ENCODE measurements around the gene MRAP. TPM values are rescaled to one million over a fixed set of nuclear protein-coding genes. Genes with fewer than 3 reads are reported as not detected.

The MRAP gene
- total RNA-seq, 1 experiment from 2014 or later: not detected

DNA sequence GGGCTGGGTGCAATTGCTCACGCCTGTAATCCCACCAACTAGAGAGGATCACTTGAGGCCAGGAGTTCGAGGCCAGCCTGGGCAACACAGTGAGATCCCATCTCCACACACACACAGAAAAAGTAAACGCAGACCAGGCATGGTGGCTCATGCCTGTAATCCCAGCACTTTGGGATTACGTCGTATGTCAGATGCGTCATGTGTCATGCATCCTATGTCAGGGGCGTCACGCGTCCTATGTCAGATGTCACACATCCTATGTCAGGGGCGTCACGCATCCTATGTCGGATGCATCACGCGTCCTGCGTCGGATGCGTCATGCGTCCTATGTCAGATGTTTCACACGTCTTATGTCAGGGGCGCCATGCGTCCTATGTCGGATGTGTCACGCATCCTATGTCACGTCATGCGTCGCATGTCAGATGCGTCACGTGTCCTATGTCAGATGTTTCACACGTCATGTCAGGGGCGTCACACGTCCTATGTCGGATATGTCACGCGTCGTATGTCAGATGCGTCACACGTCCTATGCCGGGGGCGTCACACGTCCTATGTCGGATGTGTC is 1.5 kb downstream of the MRAP start:
- POLR2A ChIA-PET: no interaction called here
- Histone ChIP-seq H3K79me2 (ENCODE audit: insufficient read depth, low read length) (no peaks in the 10 kb centered on the region), H3K9ac (ENCODE audit: low read length) (no peak overlapping the region), H3K9me2 (ENCODE audit: insufficient read depth) (no peaks in the 10 kb centered on the region), H3K27me3 (ENCODE audit: insufficient read depth, low read length) (no peaks in the 10 kb centered on the region), H4K20me1 (ENCODE audit: insufficient read depth) (no peaks in the 10 kb centered on the region), H3K4me2 (ENCODE audit: low read length) (no peak overlapping the region), H3K9me3 (ENCODE audit: control insufficient read depth in 1 of 2, insufficient read depth in 1 of 2, low read depth in 1 of 2, low read length in 2 of 2) (no peaks in the 10 kb centered on the region), H3K27ac (ENCODE audit: low read depth, low read length) (no peak overlapping the region), H3K36me3 (ENCODE audit: control insufficient read depth in 1 of 2, insufficient read depth in 2 of 2, low read length in 2 of 2) (peaks cover 0 to 10% of the 10 kb centered on the region in 2 experiments; a peak in 2 of 4 replicates), H3K4me3 (replicated peaks in 1 of 2; ENCODE audit: low read depth in 1 of 2, low read length in 2 of 2) (no peak overlapping the region), H3K4me1 (ENCODE audit: control insufficient read depth in 1 of 2, insufficient read depth in 2 of 2, low read length in 2 of 2) (no peaks in the 10 kb centered on the region), H2AFZ (ENCODE audit: low read depth, low read length, poor library complexity, severe bottlenecking) (no peak overlapping the region)
- BruUV-seq (replicated peaks): no TSS peak
- ATAC-seq (no peak), DNase-seq (ENCODE audit: low read depth, low spot score) (no peak)
- RAD21 ChIA-PET (ENCODE audit: low non-redundant PET in 1 of 2, low total read pairs in 2 of 2, uncharacterized antibody in 2 of 2, unreplicated experiment in 2 of 2): no interaction called here
- intact Hi-C loops (cut with micrococcal nuclease): no loop called here
- TF ChIP-seq FOSL1 (IDR thresholded peaks at IDR 0.05; ENCODE audit: low read depth) (no peak), JUND (IDR thresholded peaks at IDR 0.05) (no peak), SIN3A (IDR thresholded peaks at IDR 0.05; ENCODE audit: low read depth) (no peak), SP1 (IDR thresholded peaks at IDR 0.05; ENCODE audit: low read depth) (no peak)
- TF ChIP-seq, protein P1, sequence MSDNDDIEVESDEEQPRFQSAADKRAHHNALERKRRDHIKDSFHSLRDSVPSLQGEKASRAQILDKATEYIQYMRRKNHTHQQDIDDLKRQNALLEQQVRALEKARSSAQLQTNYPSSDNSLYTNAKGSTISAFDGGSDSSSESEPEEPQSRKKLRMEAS (IDR thresholded peaks at IDR 0.05): no peak
- CTCF ChIA-PET: no interaction called here

- Histone ChIP-seq H3K36me3 (ENCODE audit: control insufficient read depth in 1 of 2, insufficient read depth in 2 of 2, low read length in 2 of 2) (peaks cover 0 to 14% of the 10 kb centered on the region in 2 experiments; a peak in 2 of 4 replicates), H4K20me1 (ENCODE audit: insufficient read depth) (peaks cover 1% of the 10 kb centered on the region; the same call in 1 of the 2 replicates), H3K4me1 (ENCODE audit: control insufficient read depth in 1 of 2, insufficient read depth in 2 of 2, low read length in 2 of 2) (no peaks in the 10 kb centered on the region), H3K4me3 (replicated peaks in 1 of 2; ENCODE audit: low read depth in 1 of 2, low read length in 2 of 2) (no peak overlapping the region), H3K9ac (ENCODE audit: low read length) (no peak overlapping the region), H3K27ac (ENCODE audit: low read depth, low read length) (no peak overlapping the region), H3K9me2 (ENCODE audit: insufficient read depth) (no peaks in the 10 kb centered on the region), H3K27me3 (ENCODE audit: insufficient read depth, low read length) (no peaks in the 10 kb centered on the region), H3K9me3 (ENCODE audit: control insufficient read depth in 1 of 2, insufficient read depth in 1 of 2, low read depth in 1 of 2, low read length in 2 of 2) (no peaks in the 10 kb centered on the region), H3K79me2 (ENCODE audit: insufficient read depth, low read length) (no peaks in the 10 kb centered on the region), H3K4me2 (ENCODE audit: low read length) (no peak overlapping the region), H2AFZ (ENCODE audit: low read depth, low read length, poor library complexity, severe bottlenecking) (no peak overlapping the region)
- ChIA-PET POLR2A (no interaction called here), RAD21 (ENCODE audit: low non-redundant PET in 1 of 2, low total read pairs in 2 of 2, uncharacterized antibody in 2 of 2, unreplicated experiment in 2 of 2) (no interaction called here), CTCF (no interaction called here)
- TF ChIP-seq EZH2phosphoT487 (IDR thresholded peaks at IDR 0.05; ENCODE audit: borderline replicate concordance) (no peak), SP1 (IDR thresholded peaks at IDR 0.05; ENCODE audit: low read depth) (no peak), YY1 (IDR thresholded peaks at IDR 0.05; ENCODE audit: extremely low read depth, insufficient replicate concordance, low read depth, low read length) (no peak), ELF1 (IDR thresholded peaks at IDR 0.05; ENCODE audit: borderline replicate concordance, low read depth) (no peak), SIN3A (IDR thresholded peaks at IDR 0.05; ENCODE audit: low read depth) (no peak), POLR2AphosphoS5 (IDR thresholded peaks at IDR 0.05; ENCODE audit: low read depth, low read length) (no peak)
- TF ChIP-seq, protein P2, sequence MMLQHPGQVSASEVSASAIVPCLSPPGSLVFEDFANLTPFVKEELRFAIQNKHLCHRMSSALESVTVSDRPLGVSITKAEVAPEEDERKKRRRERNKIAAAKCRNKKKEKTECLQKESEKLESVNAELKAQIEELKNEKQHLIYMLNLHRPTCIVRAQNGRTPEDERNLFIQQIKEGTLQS (IDR thresholded peaks at IDR 0.05): no peak
- TF ChIP-seq, protein P3, sequence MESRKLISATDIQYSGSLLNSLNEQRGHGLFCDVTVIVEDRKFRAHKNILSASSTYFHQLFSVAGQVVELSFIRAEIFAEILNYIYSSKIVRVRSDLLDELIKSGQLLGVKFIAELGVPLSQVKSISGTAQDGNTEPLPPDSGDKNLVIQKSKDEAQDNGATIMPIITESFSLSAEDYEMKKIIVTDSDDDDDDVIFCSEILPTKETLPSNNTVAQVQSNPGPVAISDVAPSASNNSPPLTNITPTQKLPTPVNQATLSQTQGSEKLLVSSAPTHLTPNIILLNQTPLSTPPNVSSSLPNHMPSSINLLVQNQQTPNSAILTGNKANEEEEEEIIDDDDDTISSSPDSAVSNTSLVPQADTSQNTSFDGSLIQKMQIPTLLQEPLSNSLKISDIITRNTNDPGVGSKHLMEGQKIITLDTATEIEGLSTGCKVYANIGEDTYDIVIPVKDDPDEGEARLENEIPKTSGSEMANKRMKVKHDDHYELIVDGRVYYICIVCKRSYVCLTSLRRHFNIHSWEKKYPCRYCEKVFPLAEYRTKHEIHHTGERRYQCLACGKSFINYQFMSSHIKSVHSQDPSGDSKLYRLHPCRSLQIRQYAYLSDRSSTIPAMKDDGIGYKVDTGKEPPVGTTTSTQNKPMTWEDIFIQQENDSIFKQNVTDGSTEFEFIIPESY (IDR thresholded peaks at IDR 0.05; ENCODE audit: extremely low read depth, insufficient replicate concordance, low read length): no peak
- ATAC-seq (no peak), DNase-seq (ENCODE audit: low read depth, low spot score) (no peak)
- intact Hi-C loops (cut with micrococcal nuclease): no loop called here
- no TSS peak for BruUV-seq (replicated peaks)
These were observed 2.9 kb downstream of the MRAP start for GRCh38 chr21:32301596-32301995.

Data from HCT116 (cell line).